ENCODE results near the gene WNT9A. TPM values are rescaled to one million over a fixed set of nuclear protein-coding genes. Genes with fewer than 3 reads are reported as not detected.

The WNT9A gene
- polyA plus RNA-seq, 1 of the 3 experiments (the other 2 are of a cell fraction): 0.31 TPM

DNA sequence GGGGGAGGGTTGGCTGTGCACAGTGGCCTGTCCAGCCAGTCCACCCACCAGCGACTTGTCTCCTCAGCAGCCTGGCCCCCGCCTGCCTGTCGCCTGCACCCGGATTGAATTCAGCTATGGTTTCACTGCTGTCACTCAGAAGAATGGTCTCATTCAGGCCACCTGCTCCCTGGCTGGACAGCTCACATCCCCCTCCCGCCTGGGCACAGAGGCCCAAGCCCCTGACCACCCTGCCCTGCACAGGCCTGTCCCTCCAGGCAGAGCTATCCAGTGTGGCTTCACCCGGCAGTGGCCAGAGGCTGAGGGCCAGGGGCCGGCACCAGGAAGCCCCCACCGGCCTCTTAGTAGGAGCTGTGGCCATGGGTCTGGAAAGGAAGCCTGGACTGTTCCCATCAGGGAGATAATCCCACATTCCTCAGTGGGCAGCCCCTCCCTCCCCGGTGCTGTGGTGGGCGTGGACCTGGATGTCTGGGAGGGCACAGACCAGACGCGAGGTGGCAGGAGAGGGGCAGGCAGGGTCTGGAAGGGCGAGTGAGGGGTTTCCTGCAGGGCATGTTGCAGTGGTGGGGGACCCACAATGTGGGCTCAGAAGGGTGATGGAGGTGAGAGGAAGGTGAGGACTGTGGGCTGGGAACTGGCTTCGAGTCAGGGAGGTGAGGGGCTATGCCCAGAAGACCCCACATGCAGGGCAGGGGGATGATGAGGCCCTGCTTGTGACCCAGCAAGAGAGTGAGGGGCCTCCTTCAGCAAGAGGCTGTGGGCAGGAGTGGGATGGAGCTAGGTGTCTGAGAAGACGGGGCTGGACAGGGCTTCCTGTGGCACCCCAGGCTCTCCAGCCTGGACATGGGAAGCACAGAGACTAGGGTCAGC is 30.4 kb downstream of the WNT9A start:
- DNase-seq: no peak
- CTCF ChIA-PET: interaction anchor here (0.8 kb wide), 1 partner anchor 30 kb away, joined by 3 read pairs; the partner anchor contains the start of gene WNT9A

DNA sequence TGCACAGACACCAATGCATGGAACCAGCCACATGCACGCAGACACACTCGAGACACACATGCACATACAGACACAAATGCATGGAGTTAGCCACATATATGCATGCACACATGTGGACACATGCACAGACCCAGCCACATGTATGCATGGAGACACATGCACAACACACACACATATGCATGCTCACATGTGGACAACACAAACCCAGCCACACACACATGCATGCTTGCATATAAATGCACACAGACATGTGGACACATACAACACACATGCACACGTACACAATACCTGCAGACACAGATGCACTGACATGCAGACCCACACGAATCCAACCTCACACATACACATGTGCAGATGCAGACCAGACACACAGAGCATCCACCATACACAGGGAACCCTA is 31.1 kb downstream of the WNT9A start:
- Histone ChIP-seq H3K4me3 (ENCODE audit: low read depth in 2 of 2, low read length in 1 of 2) (no peak overlapping the region), H3K27ac (ENCODE audit: low read depth in 2 of 2, low read length in 1 of 2) (no peak overlapping the region), H4K20me1 (ENCODE audit: insufficient read depth) (no peaks in the 10 kb centered on the region), H3K9ac (no peak overlapping the region), H3F3A (replicated peaks; ENCODE audit: insufficient read depth) (no peaks in the 10 kb centered on the region), H3K79me2 (ENCODE audit: insufficient read depth) (no peaks in the 10 kb centered on the region), H3K9me3 (no peaks in the 10 kb centered on the region), H3K4me1 (ENCODE audit: control insufficient read depth in 1 of 2, insufficient read depth in 2 of 2, low read depth in 1 of 2, low read length in 1 of 2) (peaks cover 0 to 11% of the 10 kb centered on the region in 2 experiments; a peak in 1 of 4 replicates), H3K36me3 (replicated peaks in 1 of 2; ENCODE audit: control insufficient read depth in 1 of 2, insufficient read depth in 2 of 2, low read length in 1 of 2) (no peaks in the 10 kb centered on the region), H3K4me2 (no peak overlapping the region), H2AFZ (ENCODE audit: low read depth) (no peak overlapping the region), H3K9me2 (no peaks in the 10 kb centered on the region), H3K27me3 (ENCODE audit: insufficient read depth) (no peaks in the 10 kb centered on the region)
- no peak for DNase-seq
- ChIA-PET CTCF (interaction anchor here (0.8 kb wide), 1 partner anchor 31 kb away, joined by 3 read pairs; the partner anchor contains the start of gene WNT9A), POLR2A (no interaction called here)
- WGBS (ENCODE audit: low lambda C conversion rate): 47% methylated on average over 4 of the region's 4 CpGs
- TF ChIP-seq RCOR1 (IDR thresholded peaks at IDR 0.05; ENCODE audit: low read length): no peak

More for the DNA sequence above, 30.4 kb downstream of the WNT9A start:
- 61% methylated on average over 12 of the region's 15 CpGs for WGBS (ENCODE audit: low lambda C conversion rate)
- H3K4me1 ChIP-seq (ENCODE audit: control insufficient read depth in 1 of 2, insufficient read depth in 2 of 2, low read depth in 1 of 2, low read length in 1 of 2): peaks cover 0 to 11% of the 10 kb centered on the region in 2 experiments; a peak in 1 of 4 replicates
- no peaks in the 10 kb centered on the region for H3F3A ChIP-seq (replicated peaks; ENCODE audit: insufficient read depth)
- no peaks in the 10 kb centered on the region for H3K27me3 ChIP-seq (ENCODE audit: insufficient read depth)
- no peaks in the 10 kb centered on the region for H3K9me3 ChIP-seq
- H3K36me3 ChIP-seq (replicated peaks in 1 of 2; ENCODE audit: control insufficient read depth in 1 of 2, insufficient read depth in 2 of 2, low read length in 1 of 2): no peaks in the 10 kb centered on the region
- H3K4me3 ChIP-seq (ENCODE audit: low read depth in 2 of 2, low read length in 1 of 2): no peak overlapping the region
- no peak overlapping the region for H3K4me2 ChIP-seq
- TF ChIP-seq SIN3A (IDR thresholded peaks at IDR 0.05; ENCODE audit: borderline replicate concordance, low read depth, low read length): no peak
- TF ChIP-seq POLR2AphosphoS5 (IDR thresholded peaks at IDR 0.05; ENCODE audit: low read depth, low read length): no peak
- TF ChIP-seq EZH2phosphoT487 (IDR thresholded peaks at IDR 0.05; ENCODE audit: borderline replicate concordance, low read depth): no peak
- TF ChIP-seq, protein P1, sequence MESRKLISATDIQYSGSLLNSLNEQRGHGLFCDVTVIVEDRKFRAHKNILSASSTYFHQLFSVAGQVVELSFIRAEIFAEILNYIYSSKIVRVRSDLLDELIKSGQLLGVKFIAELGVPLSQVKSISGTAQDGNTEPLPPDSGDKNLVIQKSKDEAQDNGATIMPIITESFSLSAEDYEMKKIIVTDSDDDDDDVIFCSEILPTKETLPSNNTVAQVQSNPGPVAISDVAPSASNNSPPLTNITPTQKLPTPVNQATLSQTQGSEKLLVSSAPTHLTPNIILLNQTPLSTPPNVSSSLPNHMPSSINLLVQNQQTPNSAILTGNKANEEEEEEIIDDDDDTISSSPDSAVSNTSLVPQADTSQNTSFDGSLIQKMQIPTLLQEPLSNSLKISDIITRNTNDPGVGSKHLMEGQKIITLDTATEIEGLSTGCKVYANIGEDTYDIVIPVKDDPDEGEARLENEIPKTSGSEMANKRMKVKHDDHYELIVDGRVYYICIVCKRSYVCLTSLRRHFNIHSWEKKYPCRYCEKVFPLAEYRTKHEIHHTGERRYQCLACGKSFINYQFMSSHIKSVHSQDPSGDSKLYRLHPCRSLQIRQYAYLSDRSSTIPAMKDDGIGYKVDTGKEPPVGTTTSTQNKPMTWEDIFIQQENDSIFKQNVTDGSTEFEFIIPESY (IDR thresholded peaks at IDR 0.05; ENCODE audit: borderline replicate concordance, low read depth): no peak
- no peak for TF ChIP-seq YY1 (IDR thresholded peaks at IDR 0.05; ENCODE audit: low read depth)
- TF ChIP-seq FOSL2 (IDR thresholded peaks at IDR 0.05; ENCODE audit: borderline replicate concordance, low read depth): no peak
- TF ChIP-seq TEAD4 (IDR thresholded peaks at IDR 0.05; ENCODE audit: borderline replicate concordance, insufficient read depth): no peak
- no peak for TF ChIP-seq MAX (IDR thresholded peaks at IDR 0.05; ENCODE audit: low read depth)
- TF ChIP-seq CHD2 (IDR thresholded peaks at IDR 0.05; ENCODE audit: low read length, partially characterized antibody): no peak
- TF ChIP-seq ELF1 (IDR thresholded peaks at IDR 0.05): no peak
- no peak for TF ChIP-seq MEF2A (IDR thresholded peaks at IDR 0.05; ENCODE audit: borderline replicate concordance, low read depth)
- POLR2A ChIA-PET: no interaction called here
- H4K20me1 ChIP-seq (ENCODE audit: insufficient read depth): no peaks in the 10 kb centered on the region
- no peak overlapping the region for H3K9ac ChIP-seq
- no peaks in the 10 kb centered on the region for H3K79me2 ChIP-seq (ENCODE audit: insufficient read depth)
- no peak overlapping the region for H2AFZ ChIP-seq (ENCODE audit: low read depth)
- no peaks in the 10 kb centered on the region for H3K9me2 ChIP-seq
- no peak overlapping the region for H3K27ac ChIP-seq (ENCODE audit: low read depth in 2 of 2, low read length in 1 of 2)

Measured in SK-N-SH (cell line).